Activated CD4-positive, alpha-beta T cell treated with anti-CD3 and anti-CD28 coated beads, Interleukin-10, Interleukin-2, amounts not matched to agents 100 ng/mL and 50 ng/mL, durations not matched to agents 16 hours and 8 hours (primary cell): ENCODE measurements around the gene CMPK2.
"Not testable (repeated sequence)": the region's sequence is repeated elsewhere in the genome, so short reads cannot be mapped to it uniquely, and the experiment has no call there.

Experiments
- DNase-seq: peaks from one replicate; pipeline ENCODE4 v3.0.0-alpha.2; 2020

The CMPK2 gene, protein sequence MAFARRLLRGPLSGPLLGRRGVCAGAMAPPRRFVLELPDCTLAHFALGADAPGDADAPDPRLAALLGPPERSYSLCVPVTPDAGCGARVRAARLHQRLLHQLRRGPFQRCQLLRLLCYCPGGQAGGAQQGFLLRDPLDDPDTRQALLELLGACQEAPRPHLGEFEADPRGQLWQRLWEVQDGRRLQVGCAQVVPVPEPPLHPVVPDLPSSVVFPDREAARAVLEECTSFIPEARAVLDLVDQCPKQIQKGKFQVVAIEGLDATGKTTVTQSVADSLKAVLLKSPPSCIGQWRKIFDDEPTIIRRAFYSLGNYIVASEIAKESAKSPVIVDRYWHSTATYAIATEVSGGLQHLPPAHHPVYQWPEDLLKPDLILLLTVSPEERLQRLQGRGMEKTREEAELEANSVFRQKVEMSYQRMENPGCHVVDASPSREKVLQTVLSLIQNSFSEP

DNA sequence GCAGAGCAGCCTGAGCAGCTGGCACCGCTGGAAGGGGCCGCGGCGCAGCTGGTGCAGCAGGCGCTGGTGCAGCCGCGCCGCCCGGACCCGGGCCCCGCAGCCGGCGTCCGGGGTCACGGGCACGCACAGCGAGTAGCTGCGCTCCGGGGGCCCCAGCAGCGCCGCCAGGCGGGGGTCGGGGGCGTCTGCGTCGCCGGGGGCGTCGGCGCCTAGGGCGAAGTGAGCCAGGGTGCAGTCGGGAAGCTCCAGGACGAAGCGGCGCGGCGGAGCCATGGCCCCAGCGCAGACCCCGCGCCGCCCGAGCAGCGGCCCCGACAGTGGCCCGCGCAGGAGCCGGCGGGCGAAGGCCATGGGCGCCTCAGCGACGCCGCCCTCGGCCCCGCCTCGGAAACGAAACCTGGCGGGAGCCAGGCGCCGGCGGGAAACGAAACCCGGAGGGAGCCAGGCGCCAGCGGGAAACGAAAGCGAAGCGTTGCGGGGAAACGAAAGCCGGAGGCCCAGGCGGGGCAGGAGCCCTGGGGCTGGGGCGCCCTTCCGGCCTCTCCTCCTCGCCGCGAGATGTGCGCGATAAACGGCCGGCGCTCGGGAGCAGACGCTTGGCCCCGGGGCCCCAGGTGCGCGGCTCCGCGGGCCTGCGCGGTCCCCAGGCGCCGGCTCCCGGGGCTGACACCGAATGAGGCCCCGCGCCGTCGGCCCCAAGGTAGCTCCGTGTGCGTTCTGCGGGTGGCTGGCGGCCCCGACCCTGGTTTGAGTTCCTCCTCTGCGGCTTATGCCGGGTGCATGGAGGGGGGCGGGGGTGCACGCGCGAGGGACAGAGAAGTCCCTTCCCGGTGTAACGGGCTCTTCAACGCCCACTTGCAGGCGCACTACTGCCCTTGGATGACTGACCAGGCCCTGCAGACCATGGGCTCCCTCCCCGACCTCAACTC lies at the start of gene CMPK2:
Gene CMPK2 (minus strand): TSS at position 562 of the 929 bp plus-strand sequence. CDS start 211 bp downstream, at position 351.
- DNase-seq, result peak; percentile 86

DNA sequence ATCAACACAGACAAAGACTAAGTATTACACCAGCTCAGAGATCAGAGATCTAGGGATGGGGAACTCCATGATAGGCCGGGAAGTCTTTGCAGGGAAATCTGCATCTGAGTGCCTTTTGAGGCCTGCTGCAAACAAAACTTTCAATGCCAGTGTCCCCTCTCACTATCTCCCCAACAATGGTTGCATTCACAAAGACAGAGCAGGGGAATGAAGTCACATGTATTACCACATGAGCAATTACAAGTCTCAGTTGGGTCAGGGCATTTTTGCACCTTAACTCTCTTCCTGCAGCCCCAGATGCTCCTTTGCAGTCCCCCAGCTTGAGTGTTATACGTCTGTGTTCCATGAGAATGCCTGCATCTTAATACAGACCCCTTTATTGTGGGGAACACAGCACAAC lies 49.7 kb upstream of the CMPK2 start:
- no peak for DNase-seq

DNA sequence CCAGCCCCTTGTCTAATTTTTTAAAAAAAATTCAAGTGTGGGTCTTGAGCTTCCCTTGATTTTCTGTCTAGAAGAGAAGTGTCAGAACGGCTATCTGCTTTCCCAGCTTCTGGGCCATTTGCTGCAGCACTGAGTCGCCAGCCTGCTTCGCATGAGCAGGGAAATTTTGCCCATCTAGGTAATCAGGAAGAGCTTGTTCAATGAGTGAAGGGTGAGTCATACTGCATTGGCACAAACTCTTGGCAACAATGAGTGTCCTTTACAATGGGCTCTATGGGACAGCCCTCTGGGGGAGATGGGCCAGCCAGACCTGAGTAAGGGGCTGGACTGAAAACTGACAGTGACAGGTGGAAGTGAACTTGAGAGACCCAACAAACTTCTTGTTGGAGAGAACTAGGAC lies 49.1 kb upstream of the CMPK2 start:
- DNase-seq, result peak; percentile 55

DNA sequence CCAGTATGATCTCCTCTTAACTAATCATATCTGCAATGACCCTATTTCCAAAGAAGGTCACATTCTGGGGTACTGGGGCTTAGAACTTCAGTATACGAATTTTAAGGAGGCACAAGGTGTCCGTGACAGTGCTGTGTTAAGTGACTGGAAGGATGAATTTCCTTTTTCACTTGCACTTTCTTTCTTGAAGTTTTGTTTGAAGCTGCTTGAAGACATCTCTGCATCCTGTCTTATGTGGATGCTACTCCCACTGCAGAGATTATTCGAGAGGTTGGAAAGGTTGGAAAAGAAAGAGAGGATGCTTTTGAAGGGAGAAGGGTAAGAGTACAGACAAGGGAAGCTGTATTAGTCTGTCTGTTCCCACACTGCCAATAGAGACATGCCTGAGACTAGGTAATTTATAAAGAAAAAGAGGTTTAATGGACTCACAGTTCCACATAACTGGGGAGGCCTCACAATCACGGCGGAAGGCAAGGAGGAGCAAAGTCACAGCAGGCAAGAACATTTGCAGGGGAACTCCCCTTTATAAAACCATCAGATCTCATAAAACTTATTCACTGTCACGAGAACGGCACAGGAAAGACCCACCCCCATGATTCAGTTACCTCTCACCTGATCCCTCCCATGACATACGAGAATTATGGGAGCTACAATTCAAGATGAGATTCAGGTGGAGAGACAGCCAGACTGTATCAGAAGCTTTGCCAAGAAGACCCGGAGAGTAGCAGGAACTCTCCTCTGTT lies 47.9 kb upstream of the CMPK2 start:
- peak; percentile 66 for DNase-seq

DNA sequence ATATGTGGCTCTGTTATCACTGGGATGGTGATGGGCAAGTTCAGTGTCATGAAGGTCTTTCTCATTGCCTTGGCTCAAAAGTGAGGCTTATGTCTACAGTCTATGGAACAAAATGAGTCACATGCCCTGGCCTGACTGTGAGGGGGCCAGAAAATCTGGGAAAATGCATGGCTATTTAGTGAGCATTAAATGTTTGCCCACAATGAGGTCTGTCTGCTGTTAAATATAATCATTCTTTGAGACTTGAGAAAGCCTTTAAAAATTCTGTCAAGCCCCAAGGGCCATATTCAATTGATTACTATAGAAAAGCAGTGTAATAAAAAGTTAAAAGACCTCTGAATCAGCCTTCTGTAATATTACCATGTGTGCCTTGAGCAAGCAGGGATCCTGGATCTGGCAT lies 46.0 kb upstream of the CMPK2 start:
- no peak for DNase-seq

DNA sequence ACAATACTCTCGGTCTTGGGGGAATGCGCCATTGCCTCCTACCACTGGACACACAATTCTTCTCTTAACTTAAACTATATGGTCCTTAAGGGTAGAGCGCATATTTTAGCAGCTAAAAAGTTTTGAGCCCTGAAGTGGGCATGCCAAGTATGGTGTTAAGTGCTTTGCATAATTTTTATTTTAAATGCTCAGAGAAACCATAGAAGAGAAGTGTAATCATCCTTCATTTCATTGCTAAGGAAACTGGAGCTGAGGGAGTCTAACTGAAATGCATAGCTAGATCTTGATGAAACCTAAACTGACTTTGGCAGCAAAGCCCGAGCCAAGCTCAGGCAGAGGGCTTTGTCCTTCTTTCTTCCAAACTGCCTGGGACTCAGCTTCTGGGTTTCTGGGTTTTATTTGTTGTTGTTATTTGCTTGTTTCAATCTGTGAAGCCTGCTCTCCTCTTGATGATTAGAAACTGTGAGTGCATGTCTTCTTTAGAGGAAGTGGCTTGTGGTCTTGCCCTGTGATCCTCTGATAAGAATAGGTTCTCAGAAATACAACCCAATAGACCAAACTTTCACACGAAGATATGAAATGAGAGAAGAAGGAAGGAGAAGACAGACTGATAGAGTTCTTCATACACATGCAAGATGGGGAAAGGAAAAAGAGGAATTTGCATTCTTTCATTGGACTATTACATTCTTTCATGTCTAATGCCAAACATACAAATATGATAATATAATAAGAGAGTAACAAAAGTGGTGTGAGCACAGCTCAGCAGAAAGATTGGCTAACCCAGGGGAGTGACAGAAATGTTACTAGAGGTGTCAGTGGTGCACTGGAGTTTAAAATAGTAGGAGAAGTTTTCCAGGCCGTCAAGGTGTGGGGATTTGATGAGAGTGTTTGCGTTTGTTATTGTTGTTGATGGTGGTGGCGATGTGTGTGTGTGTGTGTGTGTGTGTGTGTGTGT lies 44.0 kb upstream of the CMPK2 start:
- DNase-seq, result peak; percentile 88

DNA sequence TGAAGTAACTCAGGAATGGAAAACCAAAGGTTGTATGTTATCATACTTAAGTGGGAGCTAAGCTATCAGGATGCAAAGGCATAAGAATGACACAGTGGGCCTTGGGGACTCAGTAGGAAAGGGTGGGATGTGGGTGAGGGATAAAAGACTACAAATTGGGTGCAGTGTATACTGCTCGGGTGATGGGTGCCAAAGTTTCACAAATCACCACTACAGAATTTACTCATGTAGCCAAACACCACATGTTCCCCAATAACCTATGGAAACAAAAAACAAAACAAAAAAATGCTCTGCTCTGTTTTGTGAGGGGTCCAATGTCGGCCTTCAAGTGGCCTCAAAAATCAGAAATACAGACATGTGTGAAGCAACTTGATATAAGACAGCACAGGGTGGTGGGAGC lies 42.6 kb upstream of the CMPK2 start:
- DNase-seq, result peak; percentile 53

DNA sequence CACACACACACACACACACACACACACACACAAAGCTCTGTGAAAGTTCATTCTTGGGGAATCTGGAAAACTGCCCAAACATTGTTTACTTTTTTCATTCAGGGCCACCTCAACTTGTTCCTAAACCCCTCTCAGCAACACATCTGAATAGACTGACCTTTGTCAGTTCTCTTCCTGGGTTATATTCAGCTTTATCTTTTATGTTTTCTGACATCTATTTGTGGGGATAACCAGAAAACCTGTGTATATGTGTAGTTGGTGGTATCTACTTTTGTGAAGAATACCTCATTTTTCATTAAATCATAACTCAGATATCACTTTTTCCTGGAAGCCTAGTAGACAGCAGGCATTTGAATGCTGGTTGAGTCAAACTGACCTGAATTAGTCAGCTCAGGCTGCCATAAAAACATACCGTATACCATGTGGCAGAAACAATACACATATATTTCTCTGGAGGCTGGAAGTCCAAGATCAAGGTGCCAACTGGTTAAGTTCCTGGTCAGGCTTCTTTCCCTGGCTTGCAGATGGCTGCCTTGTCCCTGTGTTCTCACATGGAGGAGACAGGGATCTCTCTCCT lies 40.5 kb upstream of the CMPK2 start:
- peak; percentile 81 for DNase-seq

DNA sequence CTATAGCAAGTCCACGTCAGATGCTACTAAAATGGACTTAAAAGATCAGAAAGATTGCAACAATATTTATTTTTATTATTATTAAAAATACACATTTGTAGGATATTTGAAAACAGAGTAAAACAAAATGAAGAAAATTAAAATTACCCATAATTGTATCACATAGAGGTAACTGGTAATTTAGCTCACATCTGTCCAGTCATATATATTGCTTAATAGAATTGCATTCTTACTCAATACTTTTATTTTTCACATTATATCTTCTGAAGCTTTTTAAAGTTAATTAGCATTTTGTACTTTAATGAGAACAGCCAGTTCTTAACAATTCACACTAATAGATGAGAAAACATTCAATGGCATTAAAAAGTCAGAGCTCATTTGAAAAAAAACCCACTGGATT lies 40.0 kb upstream of the CMPK2 start:
- DNase-seq, result no peak

DNA sequence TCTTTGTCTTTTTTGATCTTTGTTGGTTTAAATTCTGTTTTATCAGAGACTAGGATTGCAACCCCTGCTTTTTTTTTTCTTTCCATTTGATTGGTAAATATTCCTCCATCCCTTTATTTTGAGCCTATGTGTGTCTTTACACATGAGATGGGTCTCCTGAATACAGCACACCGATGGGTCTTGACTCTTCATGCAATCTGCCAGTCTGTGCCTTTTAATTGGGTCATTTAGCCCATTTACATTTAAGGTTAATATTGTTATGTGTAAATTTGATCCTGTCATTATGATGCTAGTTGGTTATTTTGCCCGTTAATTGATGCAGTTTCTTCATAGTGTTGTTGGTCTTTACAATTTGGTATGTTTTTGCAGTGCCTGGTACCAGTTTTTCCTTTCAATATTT lies 36.9 kb upstream of the CMPK2 start:
- DNase-seq, result not testable (repeated sequence)

DNA sequence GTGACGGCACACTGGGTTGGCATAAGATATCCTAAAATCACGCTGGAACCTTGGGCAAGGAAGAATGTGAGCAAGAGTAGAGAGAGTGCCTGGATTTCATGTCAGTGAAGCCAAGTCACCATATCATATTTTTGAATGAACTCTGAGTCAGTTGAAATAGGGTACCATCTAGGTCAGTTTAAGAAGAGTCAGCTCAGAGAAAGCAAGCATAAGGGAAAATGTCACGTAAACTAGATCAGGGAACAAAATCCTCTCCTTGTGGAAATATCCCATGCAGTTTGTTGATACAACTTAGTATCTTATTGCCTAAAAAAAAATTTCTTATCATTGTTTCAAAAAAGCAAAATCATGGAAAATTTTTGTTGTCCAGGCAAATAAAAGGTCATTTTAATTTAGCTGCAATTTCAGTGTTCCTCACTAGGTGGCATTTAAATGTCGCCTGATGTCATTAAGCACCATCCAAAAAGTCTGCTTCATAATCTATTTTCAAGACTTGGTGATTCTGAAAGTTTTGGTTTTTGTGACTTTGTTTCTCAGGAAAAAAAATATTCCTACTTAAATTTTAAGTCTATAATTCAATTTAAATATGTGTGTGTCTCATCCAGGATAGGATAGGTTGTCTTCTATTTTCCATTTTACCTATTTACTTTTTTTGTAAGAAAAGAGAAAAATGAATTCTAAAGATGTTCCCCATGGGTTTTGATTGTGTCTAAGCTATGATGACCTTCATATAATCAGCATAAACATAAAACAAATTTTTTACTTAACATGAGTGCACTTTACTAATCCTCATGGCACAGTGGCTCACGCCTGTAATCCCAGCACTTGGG lies 31.4 kb upstream of the CMPK2 start:
- peak; percentile 56 for DNase-seq

DNA sequence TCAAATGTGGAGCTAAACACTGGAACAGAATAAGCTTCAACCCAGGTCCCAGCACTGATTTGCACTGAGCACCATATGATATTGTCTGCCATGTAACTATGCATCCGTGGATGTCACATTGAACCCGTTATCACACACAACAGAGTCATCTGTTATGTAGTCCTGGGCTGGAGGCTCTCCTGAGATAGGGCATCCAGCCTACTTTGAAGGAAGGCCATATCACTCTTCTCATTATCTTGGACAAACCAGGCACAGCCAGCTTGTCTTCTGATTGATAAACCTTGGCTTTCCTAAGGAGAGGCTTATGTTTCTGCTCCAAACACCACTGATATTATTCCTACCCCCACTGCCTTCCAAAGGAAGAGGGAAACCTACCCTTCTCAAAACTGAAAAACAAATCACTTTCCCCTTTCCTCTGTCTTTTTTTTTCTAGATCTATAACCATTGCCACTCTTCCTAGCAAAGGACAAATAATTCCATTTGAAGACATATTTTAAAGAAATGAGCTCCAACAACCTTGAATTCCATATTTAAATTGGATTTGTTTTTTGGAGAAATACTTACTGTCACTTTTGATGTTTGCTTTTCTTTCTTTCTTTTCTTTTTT lies 28.3 kb upstream of the CMPK2 start:
- no peak for DNase-seq

DNA sequence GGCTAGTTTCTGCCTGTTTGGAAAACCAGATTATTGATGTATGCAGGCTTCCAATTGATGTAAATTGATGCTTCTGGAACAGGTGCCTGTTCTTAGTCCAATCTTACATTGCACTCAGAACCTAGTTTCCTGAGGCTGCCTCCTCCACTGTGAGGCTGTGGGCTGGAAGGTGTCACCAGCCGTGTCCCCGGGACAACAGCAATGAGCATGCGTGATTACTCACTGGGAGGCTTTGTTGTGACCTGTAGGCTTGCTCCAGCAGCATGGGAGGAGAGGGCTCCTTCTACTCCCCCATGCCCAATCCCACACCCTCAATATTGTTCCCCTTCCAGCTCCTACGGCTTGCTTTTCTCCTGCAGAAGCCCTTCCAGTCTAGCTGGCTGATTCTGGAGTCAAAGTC lies 23.0 kb upstream of the CMPK2 start:
- no peak for DNase-seq

DNA sequence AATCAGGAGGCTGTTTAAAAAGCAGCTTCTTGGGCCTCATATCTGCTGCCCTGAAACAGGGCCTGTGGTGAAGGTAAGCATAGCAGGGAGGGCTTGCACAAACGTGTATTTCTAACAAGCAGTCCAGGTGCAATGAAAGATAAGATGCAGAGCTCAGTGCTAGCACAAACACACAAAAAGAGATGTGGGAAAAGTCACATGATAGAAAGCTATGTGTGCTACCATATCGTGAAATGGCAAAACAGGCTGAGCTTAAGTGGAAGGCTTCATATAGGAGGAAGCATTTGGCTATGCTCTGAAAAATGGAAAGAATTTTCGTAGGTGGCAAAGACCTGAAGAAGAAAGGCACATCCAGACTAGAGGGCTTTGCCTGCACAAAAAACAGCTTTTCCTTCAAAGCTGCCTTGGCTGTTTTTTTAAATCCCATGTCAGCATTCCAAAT lies 22.1 kb upstream of the CMPK2 start:
- no peak for DNase-seq

DNA sequence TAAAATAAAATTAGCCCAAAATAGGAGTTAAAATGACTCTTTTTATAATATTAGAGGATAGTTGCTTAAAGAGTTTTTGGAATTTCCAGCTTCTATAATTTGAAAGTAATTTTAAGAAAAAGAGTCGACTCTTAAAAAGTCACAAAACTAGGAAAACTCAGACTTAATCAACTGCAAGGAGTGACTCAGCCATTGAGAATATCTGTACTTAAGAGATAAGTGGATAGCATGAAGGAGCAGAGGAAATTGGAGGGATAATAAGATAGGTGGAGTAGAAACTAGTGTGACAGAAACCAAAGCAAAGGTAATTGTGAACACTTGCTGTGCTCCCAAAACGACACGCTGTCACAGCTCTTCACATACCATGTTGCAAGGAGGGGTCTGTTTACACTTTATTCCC lies 20.3 kb upstream of the CMPK2 start:
- no peak for DNase-seq

DNA sequence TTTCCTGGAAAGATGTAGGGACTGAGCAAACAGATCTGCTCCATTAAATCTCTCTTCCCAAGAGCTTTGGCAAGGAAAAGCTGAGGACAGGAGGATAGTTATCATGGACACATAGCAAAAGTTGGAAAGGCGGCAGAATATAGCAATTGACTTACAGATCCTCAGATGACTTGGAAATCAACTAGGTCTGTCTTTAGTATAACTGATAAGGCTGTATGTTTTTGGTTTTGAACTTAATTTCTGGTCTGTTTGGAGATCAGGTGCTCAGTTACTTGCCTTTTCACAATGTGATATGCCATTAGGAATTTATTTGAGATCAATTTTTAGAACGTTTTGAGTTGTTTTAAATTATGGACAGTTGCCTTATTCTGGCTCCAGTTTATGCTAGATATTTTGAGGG lies 19.8 kb upstream of the CMPK2 start:
- no peak for DNase-seq

DNA sequence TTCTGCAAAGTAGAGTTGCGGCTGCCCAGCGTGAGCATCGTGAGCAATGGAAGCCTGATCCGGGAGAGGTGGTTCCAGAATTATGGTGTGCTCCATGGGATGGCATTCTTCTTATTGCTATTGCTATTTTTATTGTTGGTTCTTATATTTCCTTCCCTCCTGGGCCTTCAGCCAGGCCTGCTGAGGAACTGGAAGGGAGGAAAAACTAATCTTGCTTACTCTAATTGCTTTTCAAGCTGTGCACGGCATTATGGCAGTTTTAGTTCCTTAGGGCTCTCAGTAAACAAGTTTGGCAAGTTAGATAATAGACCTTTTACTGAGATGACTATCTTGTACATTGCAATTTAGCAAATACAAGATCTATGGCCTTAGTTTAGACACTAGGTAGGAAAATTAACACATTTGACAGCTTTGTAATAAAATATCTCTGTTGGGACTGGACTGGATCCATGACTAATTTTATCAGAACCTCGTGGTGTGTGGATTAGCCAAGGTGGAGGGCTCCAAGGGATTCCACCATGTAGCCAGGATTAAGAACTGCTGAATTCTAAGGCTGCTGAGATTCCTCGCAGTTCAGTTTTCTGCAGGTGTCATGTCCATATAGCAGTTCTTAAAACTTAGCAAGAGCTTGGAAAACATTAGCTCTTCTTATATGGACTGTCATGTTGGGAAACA lies 17.9 kb upstream of the CMPK2 start:
- no peak for DNase-seq

DNA sequence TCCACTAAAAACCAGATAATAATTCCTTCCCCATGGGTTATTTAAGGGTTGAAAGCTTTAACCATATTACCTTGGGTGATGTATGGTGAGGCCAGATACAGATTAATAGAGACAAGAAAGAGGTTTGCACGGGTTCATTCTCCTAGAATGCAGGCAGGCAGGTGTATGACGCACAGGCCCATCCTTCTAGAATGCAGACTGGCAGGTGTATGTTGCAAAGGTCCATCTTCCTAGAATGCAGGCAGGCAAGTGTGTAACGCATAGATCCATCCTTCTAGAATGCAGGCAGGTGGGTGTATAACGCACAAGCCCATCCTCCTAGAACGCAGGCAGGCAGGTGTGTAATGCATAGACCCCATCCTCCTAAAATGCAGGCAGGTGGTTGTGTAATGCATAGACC lies 15.8 kb upstream of the CMPK2 start:
- no peak for DNase-seq

DNA sequence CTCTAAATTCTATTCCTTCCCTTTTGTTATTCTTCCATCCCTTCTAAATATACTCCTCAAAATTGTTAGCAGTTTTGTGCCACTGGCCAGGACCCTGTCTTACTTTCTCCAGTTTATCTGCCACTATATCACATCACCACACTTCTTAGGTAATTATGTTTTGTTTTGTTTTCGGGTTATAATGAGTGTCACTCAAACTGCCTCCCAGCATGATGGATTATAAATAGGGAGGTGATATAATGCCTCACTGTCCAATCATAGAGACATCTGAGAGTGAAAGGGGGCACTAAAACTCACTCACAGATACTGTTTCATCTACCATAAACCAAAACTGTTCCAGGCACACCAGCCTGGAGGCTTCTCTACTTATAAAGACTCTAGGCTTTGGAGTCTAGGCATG lies 15.3 kb upstream of the CMPK2 start:
- DNase-seq, result no peak
